Activated effector memory CD4-positive, alpha-beta T cell treated with Interleukin-2 at 50 U/mL for 16 hours (primary cell): Measurements from ENCODE around the gene NECTIN2.
"Not testable (repeated sequence)": the region's sequence is repeated elsewhere in the genome, so short reads cannot be mapped to it uniquely, and the experiment has no call there.

Experiments used
- DNase-seq: peaks from one replicate; pipeline ENCODE4 v3.0.0-alpha.2; 2020

NECTIN2 gene

GRCh38 chr19:44887648-44888047 lies 41.6 kb downstream of the NECTIN2 start:
- DNase-seq = no peak

DNA sequence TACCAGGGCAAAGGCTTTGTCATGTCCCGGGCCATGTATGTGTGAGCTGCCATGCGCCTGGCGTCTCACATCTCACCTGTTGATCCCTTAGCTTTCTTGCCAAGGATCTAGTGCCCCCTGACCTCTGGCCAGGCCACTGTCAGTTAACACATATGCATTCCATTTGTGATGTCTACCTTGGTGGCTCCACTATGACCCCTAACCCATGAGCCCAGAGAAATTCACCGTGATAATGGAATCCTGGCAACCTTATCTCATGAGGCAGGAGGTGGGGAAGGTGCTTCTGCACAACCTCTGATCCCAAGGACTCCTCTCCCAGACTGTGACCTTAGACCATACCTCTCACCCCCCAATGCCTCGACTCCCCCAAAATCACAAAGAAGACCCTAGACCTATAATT lies 42.2 kb downstream of the NECTIN2 start:
- not testable (repeated sequence) for DNase-seq

DNA sequence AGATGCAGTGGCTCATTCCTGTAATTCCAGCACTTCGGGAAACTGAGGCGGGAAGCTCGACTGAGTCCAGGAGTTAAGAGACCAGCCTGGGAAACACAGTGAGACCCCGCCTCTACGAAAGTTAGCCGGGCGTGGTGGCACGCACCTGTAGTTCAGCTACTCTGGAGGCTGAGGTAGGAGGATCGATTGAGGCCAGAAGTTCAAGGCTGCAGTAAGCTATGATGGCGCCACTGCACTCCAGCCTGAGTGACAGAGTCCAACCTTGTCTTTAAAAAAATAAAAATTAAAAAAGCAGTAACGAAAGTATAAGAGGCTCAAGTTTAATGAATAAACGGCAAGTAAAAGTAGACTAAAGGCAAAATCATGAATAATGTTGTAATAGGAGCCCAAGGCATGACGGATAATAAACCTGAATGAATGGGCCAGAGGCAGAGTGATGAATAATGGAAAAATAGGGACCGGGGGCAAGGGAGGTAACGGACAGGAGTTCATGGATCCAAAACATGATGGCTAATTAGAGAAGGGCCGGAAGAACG lies 43.8 kb downstream of the NECTIN2 start:
- DNase-seq = no peak

DNA sequence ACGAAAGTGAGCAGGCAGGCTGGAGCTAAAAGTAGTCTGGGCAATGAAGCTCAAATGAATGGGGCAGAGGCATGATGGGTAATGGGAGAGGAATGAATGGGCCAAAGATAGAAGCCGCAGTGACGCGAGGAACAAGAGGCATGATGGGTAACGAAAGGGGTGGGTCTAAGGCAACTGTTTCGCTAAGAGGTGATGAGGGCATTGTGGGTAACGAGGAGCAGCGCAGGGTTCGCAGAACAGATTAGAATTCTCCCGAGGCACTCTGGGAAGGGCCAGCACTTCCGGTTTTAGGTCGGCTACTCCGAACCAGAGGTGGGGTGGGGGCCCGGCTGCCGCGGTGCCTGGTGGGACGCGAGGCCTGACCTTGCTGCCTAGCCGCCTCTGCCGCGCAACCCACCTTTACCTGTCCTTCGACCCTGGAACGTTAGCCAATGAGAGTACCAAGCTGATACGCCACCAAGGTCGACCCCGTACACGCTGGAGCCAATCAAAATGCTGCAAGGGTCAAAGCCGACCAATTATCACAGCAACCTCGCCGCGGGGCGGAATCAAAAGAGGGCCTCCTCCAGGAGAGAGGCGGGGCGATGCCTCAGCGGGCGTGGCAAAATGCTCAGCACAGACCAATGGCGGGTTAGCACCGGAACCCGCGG lies 44.4 kb downstream of the NECTIN2 start:
- DNase-seq = no peak

DNA sequence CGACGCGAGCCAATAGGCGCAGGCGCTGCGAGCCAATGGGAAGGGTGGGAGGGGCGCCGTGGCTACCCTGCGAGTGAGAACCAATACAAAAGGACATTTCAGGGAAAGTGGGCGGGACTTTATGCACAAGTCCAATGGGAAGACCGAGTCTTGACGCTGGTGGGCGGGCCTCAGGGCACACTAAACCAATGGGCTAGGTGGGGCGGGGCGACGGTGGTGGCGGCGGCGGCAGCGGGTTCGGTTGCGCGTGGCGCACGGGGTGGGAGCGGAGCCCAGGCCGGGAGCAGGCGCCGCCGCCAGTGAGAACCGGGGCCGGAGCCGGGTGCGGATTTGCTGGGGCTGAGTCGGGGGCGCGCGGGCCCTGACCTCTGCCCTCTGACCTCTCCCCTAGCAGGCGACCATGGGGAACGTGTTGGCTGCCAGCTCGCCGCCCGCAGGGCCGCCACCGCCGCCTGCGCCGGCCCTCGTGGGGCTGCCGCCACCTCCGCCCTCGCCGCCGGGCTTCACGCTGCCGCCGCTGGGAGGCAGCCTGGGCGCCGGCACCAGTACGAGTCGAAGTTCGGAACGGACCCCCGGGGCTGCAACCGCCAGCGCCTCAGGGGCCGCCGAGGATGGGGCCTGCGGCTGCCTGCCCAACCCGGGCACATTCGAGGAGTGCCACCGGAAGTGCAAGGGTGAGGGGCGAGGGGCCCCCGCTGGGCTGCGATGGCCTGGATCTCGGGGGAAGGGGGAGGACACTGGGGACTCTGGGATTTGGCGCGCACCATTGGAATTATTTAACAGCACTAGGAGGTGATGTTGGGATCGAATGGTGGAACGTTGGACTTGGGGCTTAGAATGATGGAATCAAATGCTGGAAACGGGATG lies 45.2 kb downstream of the NECTIN2 start, which contains the start of gene TOMM40:
Gene TOMM40 (plus strand): TSS at position 239 of the 867 bp plus-strand sequence. CDS start 162 bp downstream, at position 401.
- DNase-seq = peak; percentile 100

DNA sequence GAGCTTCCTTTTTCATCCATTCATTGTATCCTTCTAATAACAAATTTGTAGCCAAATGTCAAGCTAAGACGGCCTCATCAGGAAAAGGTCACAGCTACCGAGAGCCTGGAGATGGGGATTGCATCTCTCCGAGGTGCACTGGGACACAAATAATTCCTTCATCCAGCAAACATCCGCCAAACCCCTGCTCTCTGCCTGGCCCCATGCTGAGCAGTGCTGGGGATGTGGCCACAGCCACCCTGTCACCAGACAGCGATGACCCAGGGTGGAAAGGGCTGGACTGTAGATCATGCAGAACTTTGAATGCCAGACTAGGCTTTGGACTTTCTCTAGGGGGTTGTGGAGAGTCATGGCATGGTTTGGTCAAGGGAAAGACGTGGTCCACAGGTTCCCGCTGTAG lies 46.8 kb downstream of the NECTIN2 start:
- no peak for DNase-seq

GRCh38 chr19:44893332-44894051 lies 47.4 kb downstream of the NECTIN2 start:
- DNase-seq = no peak

DNA sequence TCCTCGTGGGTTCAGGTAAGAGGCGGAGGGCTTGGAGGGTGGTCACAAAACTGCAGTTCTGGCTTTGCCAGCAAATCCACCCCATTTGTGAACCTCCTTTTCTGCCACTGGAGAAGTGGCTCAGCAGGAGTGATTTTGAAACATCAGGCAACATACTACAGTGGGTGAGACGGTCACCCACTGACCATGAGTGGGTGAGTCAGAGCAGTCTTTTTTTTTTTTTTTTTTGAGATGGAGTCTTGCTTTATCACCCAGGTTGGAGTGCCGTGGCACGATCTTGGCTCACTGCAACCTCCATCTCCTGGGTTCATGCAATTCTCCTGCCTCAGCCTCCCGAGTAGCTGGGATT lies 47.9 kb downstream of the NECTIN2 start:
- no peak for DNase-seq

DNA sequence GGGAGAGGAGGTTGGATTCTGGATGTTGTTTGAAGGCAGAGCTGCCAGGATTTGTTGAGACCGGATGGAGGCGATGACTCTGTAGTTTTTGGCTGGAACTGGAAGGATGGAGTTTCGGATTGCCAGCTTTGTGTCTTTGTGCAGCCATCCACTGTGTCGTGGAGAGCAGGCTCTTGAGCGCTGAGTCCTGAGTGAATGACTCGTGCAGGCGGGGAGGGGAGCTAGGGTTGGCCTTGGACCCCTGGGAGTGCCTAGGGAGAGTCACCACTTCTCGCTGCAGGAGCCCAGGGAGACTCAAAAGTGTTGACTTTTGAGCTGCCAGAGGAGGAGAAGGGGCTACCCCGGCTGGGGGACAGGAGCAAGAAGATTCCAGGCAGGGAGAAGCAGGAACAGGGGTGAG lies 48.8 kb downstream of the NECTIN2 start:
- DNase-seq = no peak

DNA sequence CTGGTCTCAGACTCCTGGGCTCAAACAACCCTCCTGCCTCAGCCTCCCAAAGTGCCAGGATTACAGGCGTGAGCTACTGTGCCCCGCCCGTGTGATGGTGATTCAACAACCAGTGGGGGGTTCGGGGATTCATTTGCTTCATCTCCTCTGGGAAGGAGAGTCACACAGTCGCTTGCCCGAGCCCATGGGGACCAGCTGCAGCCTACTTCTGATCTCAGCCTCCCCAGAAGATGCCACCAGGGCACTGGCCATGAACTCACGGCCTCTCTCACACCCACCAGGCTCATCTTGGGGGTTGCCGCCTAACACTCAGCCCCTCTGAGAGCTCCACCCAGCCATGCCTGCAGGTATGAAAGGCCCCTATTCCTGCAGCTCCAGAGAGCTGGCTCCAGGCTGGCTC lies 51.7 kb downstream of the NECTIN2 start:
- DNase-seq = no peak

- DNase-seq = no peak
These were observed 54.5 kb downstream of the NECTIN2 start for GRCh38 chr19:44900328-44901244.

DNA sequence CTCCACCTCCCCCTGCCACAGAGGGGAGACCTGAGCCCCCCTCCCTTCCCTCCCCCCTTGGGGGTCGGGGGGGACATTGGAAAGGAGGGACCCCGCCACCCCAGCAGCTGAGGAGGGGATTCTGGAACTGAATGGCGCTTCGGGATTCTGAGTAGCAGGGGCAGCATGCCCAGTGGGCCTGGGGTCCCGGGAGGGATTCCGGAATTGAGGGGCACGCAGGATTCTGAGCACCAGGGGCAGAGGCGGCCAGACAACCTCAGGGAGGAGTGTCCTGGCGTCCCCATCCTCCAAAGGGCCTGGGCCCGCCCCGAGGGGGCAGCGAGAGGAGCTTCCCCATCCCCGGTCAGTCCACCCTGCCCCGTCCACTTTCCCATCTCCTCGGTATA lies 57.1 kb downstream of the NECTIN2 start:
- DNase-seq = no peak

DNA sequence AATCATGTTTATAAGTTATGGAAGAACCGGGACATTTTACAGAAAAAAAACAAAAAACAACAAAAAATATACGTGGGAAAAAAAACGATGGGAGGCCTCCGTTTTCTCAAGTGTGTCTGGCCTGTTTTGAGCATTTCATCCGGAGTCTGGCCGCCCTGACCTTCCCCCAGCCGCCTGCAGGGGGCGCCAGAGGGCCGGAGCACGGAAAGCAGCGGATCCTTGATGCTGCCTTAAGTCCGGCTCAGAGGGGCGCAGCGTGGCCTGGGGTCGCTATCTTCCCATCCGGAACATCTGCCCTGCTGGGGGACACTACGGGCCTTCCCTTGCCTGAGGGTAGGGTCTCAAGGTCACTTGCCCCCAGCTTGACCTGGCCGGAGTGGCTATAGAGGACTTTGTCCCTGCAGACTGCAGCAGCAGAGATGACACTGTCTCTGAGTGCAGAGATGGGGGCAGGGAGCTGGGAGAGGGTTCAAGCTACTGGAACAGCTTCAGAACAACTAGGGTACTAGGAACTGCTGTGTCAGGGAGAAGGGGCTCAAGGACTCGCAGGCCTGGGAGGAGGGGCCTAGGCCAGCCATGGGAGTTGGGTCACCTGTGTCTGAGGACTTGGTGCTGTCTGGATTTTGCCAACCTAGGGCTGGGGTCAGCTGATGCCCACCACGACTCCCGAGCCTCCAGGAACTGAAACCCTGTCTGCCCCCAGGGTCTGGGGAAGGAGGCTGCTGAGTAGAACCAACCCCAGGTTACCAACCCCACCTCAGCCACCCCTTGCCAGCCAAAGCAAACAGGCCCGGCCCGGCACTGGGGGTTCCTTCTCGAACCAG lies 57.7 kb downstream of the NECTIN2 start:
- peak; percentile 53 for DNase-seq

GRCh38 chr19:44904426-44904994 lies 58.4 kb downstream of the NECTIN2 start:
- DNase-seq = no peak

- no peak for DNase-seq
These were observed 59.5 kb downstream of the NECTIN2 start, which contains the start of gene APOE for GRCh38 chr19:44905437-44906160. Gene APOE (plus strand): TSS chr19:44905796. CDS start chr19:44906625, 829 bp downstream.

DNA sequence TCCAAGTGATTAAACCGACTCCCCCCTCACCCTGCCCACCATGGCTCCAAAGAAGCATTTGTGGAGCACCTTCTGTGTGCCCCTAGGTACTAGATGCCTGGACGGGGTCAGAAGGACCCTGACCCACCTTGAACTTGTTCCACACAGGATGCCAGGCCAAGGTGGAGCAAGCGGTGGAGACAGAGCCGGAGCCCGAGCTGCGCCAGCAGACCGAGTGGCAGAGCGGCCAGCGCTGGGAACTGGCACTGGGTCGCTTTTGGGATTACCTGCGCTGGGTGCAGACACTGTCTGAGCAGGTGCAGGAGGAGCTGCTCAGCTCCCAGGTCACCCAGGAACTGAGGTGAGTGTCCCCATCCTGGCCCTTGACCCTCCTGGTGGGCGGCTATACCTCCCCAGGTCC lies 61.5 kb downstream of the NECTIN2 start:
- DNase-seq = no peak

- DNase-seq = no peak
These were observed 62.2 kb downstream of the NECTIN2 start for GRCh38 chr19:44908074-44908835.

GRCh38 chr19:44908836-44909261 lies 62.8 kb downstream of the NECTIN2 start:
- DNase-seq = no peak

DNA sequence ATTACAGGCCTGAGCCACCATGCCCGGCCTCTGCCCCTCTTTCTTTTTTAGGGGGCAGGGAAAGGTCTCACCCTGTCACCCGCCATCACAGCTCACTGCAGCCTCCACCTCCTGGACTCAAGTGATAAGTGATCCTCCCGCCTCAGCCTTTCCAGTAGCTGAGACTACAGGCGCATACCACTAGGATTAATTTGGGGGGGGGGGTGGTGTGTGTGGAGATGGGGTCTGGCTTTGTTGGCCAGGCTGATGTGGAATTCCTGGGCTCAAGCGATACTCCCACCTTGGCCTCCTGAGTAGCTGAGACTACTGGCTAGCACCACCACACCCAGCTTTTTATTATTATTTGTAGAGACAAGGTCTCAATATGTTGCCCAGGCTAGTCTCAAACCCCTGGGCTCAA lies 63.7 kb downstream of the NECTIN2 start:
- DNase-seq = no peak
